GM19193 (cell line): Measurements from ENCODE around the gene CFAP74.

Experiments
- POLR2A ChIP-seq: IDR thresholded peaks from 4 replicates; pipeline ENCODE4 v1.6.1; 2011; ENCODE audit not compliant: insufficient read depth, insufficient read length; ENCODE audit errors: extremely low read depth

Gene CFAP74

GRCh38 chr1:1973716-1974642 lies 29.6 kb downstream of the CFAP74 start:
- no peak for TF ChIP-seq POLR2A

- TF ChIP-seq POLR2A, result no peak
These were observed 30.4 kb downstream of the CFAP74 start for GRCh38 chr1:1972976-1973715.

- TF ChIP-seq POLR2A, result no peak
These were observed 31.9 kb downstream of the CFAP74 start for GRCh38 chr1:1971688-1972087.

GRCh38 chr1:1971017-1971416 lies 32.6 kb downstream of the CFAP74 start:
- no peak for TF ChIP-seq POLR2A

GRCh38 chr1:1969953-1970716 lies 33.5 kb downstream of the CFAP74 start:
- TF ChIP-seq POLR2A, result no peak

GRCh38 chr1:1969505-1969900 lies 34.1 kb downstream of the CFAP74 start:
- no peak for TF ChIP-seq POLR2A

- TF ChIP-seq POLR2A, result no peak
These were observed 34.6 kb downstream of the CFAP74 start for GRCh38 chr1:1968767-1969504.

- no peak for TF ChIP-seq POLR2A
These were observed 35.7 kb downstream of the CFAP74 start for GRCh38 chr1:1967879-1968278.

GRCh38 chr1:1967151-1967550 lies 36.4 kb downstream of the CFAP74 start:
- no peak for TF ChIP-seq POLR2A

- TF ChIP-seq POLR2A, result no peak
These were observed 37.4 kb downstream of the CFAP74 start for GRCh38 chr1:1966071-1966740.

GRCh38 chr1:1965546-1965945 lies 38.0 kb downstream of the CFAP74 start:
- no peak for TF ChIP-seq POLR2A

GRCh38 chr1:1964811-1965210 lies 38.8 kb downstream of the CFAP74 start:
- TF ChIP-seq POLR2A, result no peak

- no peak for TF ChIP-seq POLR2A
These were observed 40.0 kb downstream of the CFAP74 start for GRCh38 chr1:1963570-1963969.

GRCh38 chr1:1962752-1963151 lies 40.8 kb downstream of the CFAP74 start:
- TF ChIP-seq POLR2A, result no peak

- TF ChIP-seq POLR2A, result no peak
These were observed 42.9 kb downstream of the CFAP74 start for GRCh38 chr1:1960480-1961196.
